Measurements from ENCODE around the gene CARD18.

CARD18 gene, protein sequence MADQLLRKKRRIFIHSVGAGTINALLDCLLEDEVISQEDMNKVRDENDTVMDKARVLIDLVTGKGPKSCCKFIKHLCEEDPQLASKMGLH

GRCh38 chr11:105139669-105140068 is at the start of gene CARD18:
CARD18 (minus strand) TSS chr11:105139769; CDS start chr11:105139726, 43 bp downstream.
- Histone ChIP-seq H3K27ac (no peak within 1 kb of the TSS), H3K4me1 (no peaks in the 10 kb centered on the region), H3K36me3 (no peaks in the 10 kb centered on the region), H3K9me3 (no peaks in the 10 kb centered on the region), H3K27me3 (no peaks in the 10 kb centered on the region), H3K4me3 (no peak within 1 kb of the TSS)
- TF ChIP-seq CTCF (IDR thresholded peaks at IDR 0.05): no peak
- intact Hi-C loops (cut with DNase I; ENCODE audit: low total_unique reads): no loop called here
- DNase-seq: no peak

DNA sequence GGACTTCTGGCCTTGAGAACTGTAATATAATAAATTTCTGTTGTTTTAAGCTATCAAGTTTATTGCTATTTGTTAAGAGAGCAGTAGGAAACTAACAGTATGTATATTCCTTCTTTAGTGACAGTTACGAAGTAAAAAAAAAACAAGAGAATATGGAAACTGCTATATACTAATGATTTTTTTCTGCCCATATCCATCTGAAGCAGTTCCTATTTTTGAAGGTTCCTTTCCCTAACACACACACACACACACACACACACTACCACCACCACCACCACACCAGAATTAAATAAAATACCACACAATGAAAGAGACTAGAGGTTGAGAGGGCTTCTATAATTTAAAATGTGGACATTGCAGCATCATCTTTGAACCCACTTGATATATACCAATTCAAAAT is 44.4 kb upstream of the CARD18 start:
- no peaks in the 10 kb centered on the region for H3K4me1 ChIP-seq
- no peak overlapping the region for H3K27ac ChIP-seq
- no peak for DNase-seq
- TF ChIP-seq CTCF (IDR thresholded peaks at IDR 0.05): no peak
- H3K4me3 ChIP-seq: no peak overlapping the region
- intact Hi-C loops (cut with DNase I; ENCODE audit: low total_unique reads): no loop called here
- no peaks in the 10 kb centered on the region for H3K27me3 ChIP-seq
- no peaks in the 10 kb centered on the region for H3K9me3 ChIP-seq
- H3K36me3 ChIP-seq: no peaks in the 10 kb centered on the region

DNA sequence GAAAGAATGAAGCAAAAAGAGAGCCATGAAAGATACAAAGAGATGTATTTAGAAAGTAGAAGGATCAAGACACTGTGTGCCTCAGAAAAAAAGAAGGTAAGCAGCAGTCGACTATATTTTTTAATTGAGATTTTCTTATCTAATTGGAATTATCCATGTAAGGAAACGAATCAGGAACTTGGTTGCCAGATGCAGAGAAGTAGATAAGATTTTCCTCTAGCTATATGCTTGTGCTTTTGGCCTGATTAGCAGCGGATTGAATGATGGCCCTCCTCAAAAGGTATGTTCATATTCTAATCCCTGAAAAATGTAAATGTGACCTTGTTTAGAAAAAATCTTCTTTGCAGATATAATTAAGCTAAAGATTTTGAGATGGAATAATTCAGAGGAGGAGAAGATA is 43.9 kb upstream of the CARD18 start:
- no peak for DNase-seq

DNA sequence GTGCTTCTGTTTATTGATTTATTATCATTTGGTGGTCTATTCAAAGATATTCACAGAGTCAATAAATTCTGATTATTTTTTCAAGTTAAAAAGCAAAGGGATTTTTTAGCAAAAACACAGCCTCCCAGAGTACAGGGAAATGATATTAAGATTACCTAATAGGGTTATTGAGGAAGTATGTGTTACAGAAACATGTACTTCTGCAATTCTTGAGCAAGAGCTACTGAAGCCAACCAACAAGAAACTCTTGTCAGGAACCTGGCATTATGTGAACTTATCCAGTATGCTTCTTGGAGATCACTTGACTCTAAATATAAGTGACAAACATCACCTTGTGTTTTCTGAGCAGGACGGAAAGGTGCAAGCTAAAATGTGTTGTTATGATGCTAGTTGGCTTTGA is 42.0 kb upstream of the CARD18 start:
- no peak for TF ChIP-seq CTCF (IDR thresholded peaks at IDR 0.05)
- H3K4me3 ChIP-seq: no peak overlapping the region
- intact Hi-C loops (cut with DNase I; ENCODE audit: low total_unique reads): no loop called here
- H3K36me3 ChIP-seq: no peaks in the 10 kb centered on the region
- H3K4me1 ChIP-seq: no peaks in the 10 kb centered on the region
- no peaks in the 10 kb centered on the region for H3K9me3 ChIP-seq
- no peak for DNase-seq
- H3K27ac ChIP-seq: no peak overlapping the region
- no peaks in the 10 kb centered on the region for H3K27me3 ChIP-seq

More for the DNA sequence above, 43.9 kb upstream of the CARD18 start:
- H3K9me3 ChIP-seq: no peaks in the 10 kb centered on the region
- H3K27ac ChIP-seq: no peak overlapping the region
- no peaks in the 10 kb centered on the region for H3K27me3 ChIP-seq
- TF ChIP-seq CTCF (IDR thresholded peaks at IDR 0.05): no peak
- H3K4me1 ChIP-seq: no peaks in the 10 kb centered on the region
- intact Hi-C loops (cut with DNase I; ENCODE audit: low total_unique reads): no loop called here
- H3K36me3 ChIP-seq: no peaks in the 10 kb centered on the region
- H3K4me3 ChIP-seq: no peak overlapping the region

GRCh38 chr11:105181100-105181499 is 41.5 kb upstream of the CARD18 start:
- Histone ChIP-seq H3K36me3 (no peaks in the 10 kb centered on the region), H3K4me3 (no peak overlapping the region), H3K27me3 (no peaks in the 10 kb centered on the region), H3K9me3 (no peaks in the 10 kb centered on the region), H3K27ac (no peak overlapping the region), H3K4me1 (no peaks in the 10 kb centered on the region)
- TF ChIP-seq CTCF (IDR thresholded peaks at IDR 0.05): no peak
- no peak for DNase-seq
- intact Hi-C loops (cut with DNase I; ENCODE audit: low total_unique reads): no loop called here

Data from tibial artery (tissue), 4 donors.